DND-41 (cell line): ENCODE results near the gene ZSCAN10.

ENCODE experiments used
- ATAC-seq: fragments of 200-7000 bp; cut with Tn5 transposase; 3 replicates; pipeline ENCODE4 v1.9.1; 2021; ENCODE audit warnings: low read depth; ENCODE audit not compliant: insufficient read depth
- DNase-seq: peaks from one replicate; pipeline ENCODE4 v3.0.0-alpha.2; 2020
- H2AFZ ChIP-seq: 2 replicates; pipeline ENCODE4 v1.6.0; 2012; ENCODE audit warnings: low read depth, low read length
- H3K27ac ChIP-seq: 2 replicates; pipeline ENCODE4 v1.5.1; 2012; ENCODE audit warnings: low read length, inconsistent platforms
- H3K27me3 ChIP-seq: fragments of 200-600 bp; sonication (generic); 2 replicates; pipeline ENCODE4 v1.6.0; 2012; ENCODE audit warnings: low read length, mild to moderate bottlenecking, inconsistent platforms; ENCODE audit not compliant: insufficient read depth, poor library complexity
- H3K36me3 ChIP-seq: 2 replicates; pipeline ENCODE4 v1.5.1; 2012; ENCODE audit warnings: low read length, inconsistent platforms; ENCODE audit not compliant: insufficient read depth
- H3K4me1 ChIP-seq: 2 replicates; pipeline ENCODE4 v1.5.1; 2012; ENCODE audit warnings: mild to moderate bottlenecking, low read length; ENCODE audit not compliant: insufficient read depth
- H3K4me2 ChIP-seq: 2 replicates; pipeline ENCODE4 v1.6.0; 2012; ENCODE audit warnings: mild to moderate bottlenecking, moderate library complexity, low read length, inconsistent platforms; ENCODE audit not compliant: insufficient read depth
- H3K4me3 ChIP-seq, 2 experiments: fragments of 200-600 bp in 1 of 2; shearing (Covaris generic) in 1 of 2; 2 replicates each; pipeline ENCODE4 v1.5.1; 2012 to 2016; ENCODE audit warnings: inconsistent platforms in 2 of 2, low read length in 2 of 2, mild to moderate bottlenecking in 2 of 2, low read depth in 1 of 2, moderate library complexity in 1 of 2
- H3K79me2 ChIP-seq: 2 replicates; pipeline ENCODE4 v1.6.0; 2012; ENCODE audit warnings: low read length, inconsistent platforms; ENCODE audit not compliant: insufficient read depth
- H3K9ac ChIP-seq: 2 replicates; pipeline ENCODE4 v1.6.0; 2012; ENCODE audit warnings: low read depth, mild to moderate bottlenecking, inconsistent platforms, low read length, moderate library complexity
- H3K9me3 ChIP-seq: 2 replicates; pipeline ENCODE4 v1.5.1; 2012; ENCODE audit warnings: low read length, moderate library complexity, mild to moderate bottlenecking, inconsistent platforms; ENCODE audit not compliant: insufficient read depth, severe bottlenecking
- H4K20me1 ChIP-seq: 2 replicates; pipeline ENCODE4 v1.6.0; 2012; ENCODE audit warnings: low read length; ENCODE audit not compliant: insufficient read depth
- EZH2 ChIP-seq: IDR thresholded peaks from 3 replicates; pipeline ENCODE4 v1.6.1; 2012; ENCODE audit warnings: borderline replicate concordance, low read depth, mild to moderate bottlenecking, moderate library complexity, low read length, inconsistent platforms; ENCODE audit not compliant: severe bottlenecking
- TF ChIP-seq, protein P1 (sequence below): IDR thresholded peaks from 2 replicates; pipeline ENCODE4 v1.5.1; 2012; ENCODE audit warnings: borderline replicate concordance, low read length, moderate library complexity, mild to moderate bottlenecking; ENCODE audit not compliant: poor library complexity, severe bottlenecking; ENCODE audit errors: extremely low read depth

ZSCAN10 gene

GRCh38 chr16:3097266-3097665, 1.8 kb downstream of the ZSCAN10 start:
- no peak for ATAC-seq
- H3K36me3 ChIP-seq = no peaks in the 10 kb centered on the region
- H3K27me3 ChIP-seq = no peaks in the 10 kb centered on the region
- no peak overlapping the region for H2AFZ ChIP-seq
- H4K20me1 ChIP-seq = no peaks in the 10 kb centered on the region
- H3K79me2 ChIP-seq = no peaks in the 10 kb centered on the region
- H3K4me1 ChIP-seq = peaks cover 6% of the 10 kb centered on the region
- no peak overlapping the region for H3K27ac ChIP-seq
- TF ChIP-seq EZH2 = no peak
- TF ChIP-seq, protein P1, sequence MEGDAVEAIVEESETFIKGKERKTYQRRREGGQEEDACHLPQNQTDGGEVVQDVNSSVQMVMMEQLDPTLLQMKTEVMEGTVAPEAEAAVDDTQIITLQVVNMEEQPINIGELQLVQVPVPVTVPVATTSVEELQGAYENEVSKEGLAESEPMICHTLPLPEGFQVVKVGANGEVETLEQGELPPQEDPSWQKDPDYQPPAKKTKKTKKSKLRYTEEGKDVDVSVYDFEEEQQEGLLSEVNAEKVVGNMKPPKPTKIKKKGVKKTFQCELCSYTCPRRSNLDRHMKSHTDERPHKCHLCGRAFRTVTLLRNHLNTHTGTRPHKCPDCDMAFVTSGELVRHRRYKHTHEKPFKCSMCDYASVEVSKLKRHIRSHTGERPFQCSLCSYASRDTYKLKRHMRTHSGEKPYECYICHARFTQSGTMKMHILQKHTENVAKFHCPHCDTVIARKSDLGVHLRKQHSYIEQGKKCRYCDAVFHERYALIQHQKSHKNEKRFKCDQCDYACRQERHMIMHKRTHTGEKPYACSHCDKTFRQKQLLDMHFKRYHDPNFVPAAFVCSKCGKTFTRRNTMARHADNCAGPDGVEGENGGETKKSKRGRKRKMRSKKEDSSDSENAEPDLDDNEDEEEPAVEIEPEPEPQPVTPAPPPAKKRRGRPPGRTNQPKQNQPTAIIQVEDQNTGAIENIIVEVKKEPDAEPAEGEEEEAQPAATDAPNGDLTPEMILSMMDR = no peak
- H3K4me2 ChIP-seq = no peak overlapping the region
- no peak for DNase-seq
- no peak overlapping the region for H3K9ac ChIP-seq
- H3K9me3 ChIP-seq = no peaks in the 10 kb centered on the region
- no peak overlapping the region for H3K4me3 ChIP-seq

- no peak overlapping the region for H3K4me2 ChIP-seq
- H3K4me1 ChIP-seq = no peaks in the 10 kb centered on the region
- H2AFZ ChIP-seq = no peak overlapping the region
- H3K9ac ChIP-seq = no peak overlapping the region
- H3K27ac ChIP-seq = no peak overlapping the region
- TF ChIP-seq EZH2 = no peak
- TF ChIP-seq, protein P1 = no peak
- ATAC-seq (no peak), DNase-seq (no peak)
- H3K79me2 ChIP-seq = no peaks in the 10 kb centered on the region
- no peaks in the 10 kb centered on the region for H3K27me3 ChIP-seq
- no peaks in the 10 kb centered on the region for H3K36me3 ChIP-seq
- H3K9me3 ChIP-seq = no peaks in the 10 kb centered on the region
- H4K20me1 ChIP-seq = no peaks in the 10 kb centered on the region
- no peak overlapping the region for H3K4me3 ChIP-seq
Measured at GRCh38 chr16:3096362-3096761, 2.7 kb downstream of the ZSCAN10 start.

DNA sequence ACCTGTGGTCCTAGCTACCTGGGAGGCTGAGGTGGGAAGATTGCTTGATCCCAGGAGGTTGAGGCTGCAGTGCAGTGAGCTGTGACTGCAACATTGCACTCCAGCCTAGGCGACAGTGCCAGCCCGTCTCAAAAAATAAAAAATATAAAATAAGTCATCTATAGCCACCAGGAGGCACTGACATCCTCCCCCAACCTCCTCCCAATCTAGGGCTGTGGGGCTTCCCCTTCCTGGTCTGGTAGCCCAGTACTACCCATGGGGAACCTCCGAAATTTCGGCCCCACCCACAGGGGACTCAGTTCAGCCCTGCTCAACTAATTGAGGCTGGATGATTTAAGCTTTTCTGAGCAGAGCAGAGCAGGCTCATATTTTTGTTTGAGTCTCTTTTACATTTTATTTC, 3.2 kb downstream of the ZSCAN10 start:
- Histone ChIP-seq H4K20me1 (no peaks in the 10 kb centered on the region), H3K79me2 (no peaks in the 10 kb centered on the region), H3K36me3 (no peaks in the 10 kb centered on the region), H3K9ac (no peak overlapping the region), H3K4me3 (no peak overlapping the region), H3K9me3 (no peaks in the 10 kb centered on the region), H3K4me1 (no peaks in the 10 kb centered on the region), H3K27me3 (no peaks in the 10 kb centered on the region), H2AFZ (no peak overlapping the region), H3K27ac (no peak overlapping the region), H3K4me2 (no peak overlapping the region)
- ATAC-seq (peak; percentile 70), DNase-seq (peak; percentile 35)
- TF ChIP-seq, protein P1 = peak; percentile 33
- no peak for TF ChIP-seq EZH2
